Liver (tissue), 9 donors: ENCODE measurements around the gene CPSF6. TPM values are rescaled to one million over a fixed set of nuclear protein-coding genes. Genes with fewer than 3 reads are reported as not detected.

Experiments used
- DNase-seq: peaks from one replicate; pipeline ENCODE4 v3.0.0-alpha.2; 2017; ENCODE audit warnings: low spot score
- H3K27ac ChIP-seq, 2 donors: one replicate each; pipeline ENCODE4 v1.7.0; 2013; ENCODE audit warnings: inconsistent platforms in 2 of 2, low read length in 2 of 2, control low read depth in 1 of 2, low read depth in 1 of 2, mild to moderate bottlenecking in 1 of 2
- H3K27me3 ChIP-seq, 4 donors: one replicate each; pipeline versions ENCODE4 v1.6.1 to v1.7.0; 2013; ENCODE audit warnings: low read length in 3 of 4, inconsistent platforms in 1 of 4, mild to moderate bottlenecking in 1 of 4, moderate library complexity in 1 of 4; ENCODE audit not compliant: control insufficient read depth in 4 of 4, insufficient read depth in 4 of 4
- H3K36me3 ChIP-seq, 4 donors: one replicate each; pipeline versions ENCODE4 v1.6.1 to v1.7.0; 2013; ENCODE audit warnings: low read length in 3 of 4, mild to moderate bottlenecking in 3 of 4, low read depth in 1 of 4, moderate library complexity in 1 of 4; ENCODE audit not compliant: control insufficient read depth in 4 of 4, insufficient read depth in 3 of 4
- H3K4me1 ChIP-seq, 4 donors: one replicate each; pipeline versions ENCODE4 v1.6.1 to v1.7.0; 2013; ENCODE audit warnings: low read length in 3 of 4, mild to moderate bottlenecking in 3 of 4, moderate library complexity in 1 of 4; ENCODE audit not compliant: control insufficient read depth in 4 of 4, insufficient read depth in 4 of 4
- H3K4me3 ChIP-seq, 3 donors: one replicate each; pipeline versions ENCODE4 v1.6.1 to v1.7.0; 2013; ENCODE audit warnings: low read length in 3 of 3, control low read depth in 1 of 3, low read depth in 1 of 3, mild to moderate bottlenecking in 1 of 3
- H3K9ac ChIP-seq, 2 donors: one replicate each; pipeline ENCODE4 v1.7.0; 2013; ENCODE audit warnings: low read length in 2 of 2, mild to moderate bottlenecking in 2 of 2, moderate library complexity in 2 of 2, control low read depth in 1 of 2, low read depth in 1 of 2
- H3K9me3 ChIP-seq, 4 donors: one replicate each; pipeline versions ENCODE4 v1.6.1 to v1.7.0; 2013; ENCODE audit warnings: low read length in 3 of 4; ENCODE audit not compliant: control insufficient read depth in 4 of 4
- EGR1 ChIP-seq, 2 donors: IDR thresholded peaks; 2 replicates each; pipeline ENCODE4 v1.6.1; 2016 to 2018; ENCODE audit warnings: antibody characterized with exemption in 2 of 2, low read depth in 2 of 2
- FOXA1 ChIP-seq: IDR thresholded peaks from 2 replicates; pipeline ENCODE4 v1.6.1; 2016; ENCODE audit warnings: antibody characterized with exemption
- FOXA2 ChIP-seq: IDR thresholded peaks from 2 replicates; pipeline ENCODE4 v1.6.1; 2016; ENCODE audit warnings: antibody characterized with exemption
- GABPA ChIP-seq, 2 donors: IDR thresholded peaks in 1 of 2; conservative IDR thresholded peaks in 1 of 2; 2 replicates each; pipeline ENCODE4 v1.6.1; 2016; ENCODE audit warnings: antibody characterized with exemption in 2 of 2, mild to moderate bottlenecking in 1 of 2, moderate library complexity in 1 of 2
- HNF4A ChIP-seq, 2 donors: conservative IDR thresholded peaks; 2 replicates each; pipeline ENCODE4 v1.6.1; 2016; ENCODE audit warnings: antibody characterized with exemption in 2 of 2, mild to moderate bottlenecking in 2 of 2
- HNF4G ChIP-seq: IDR thresholded peaks from 2 replicates; pipeline ENCODE4 v1.6.1; 2016; ENCODE audit warnings: antibody characterized with exemption
- JUND ChIP-seq, 2 donors: IDR thresholded peaks; 2 replicates each; pipeline ENCODE4 v1.6.1; 2016; ENCODE audit warnings: antibody characterized with exemption in 2 of 2
- NR2F2 ChIP-seq: IDR thresholded peaks from 2 replicates; pipeline ENCODE4 v1.6.1; 2016; ENCODE audit warnings: antibody characterized with exemption
- RAD21 ChIP-seq, 2 donors: IDR thresholded peaks; 2 replicates each; pipeline ENCODE4 v1.6.1; 2016; ENCODE audit warnings: antibody characterized with exemption in 2 of 2, mild to moderate bottlenecking in 2 of 2
- RXRA ChIP-seq, 2 donors: IDR thresholded peaks; 2 replicates each; pipeline ENCODE4 v1.6.1; 2017 to 2018; ENCODE audit warnings: antibody characterized with exemption in 2 of 2, mild to moderate bottlenecking in 1 of 2
- SP1 ChIP-seq: IDR thresholded peaks from 2 replicates; pipeline ENCODE4 v1.6.1; 2018; ENCODE audit warnings: antibody characterized with exemption, mild to moderate bottlenecking
- TAF1 ChIP-seq: conservative IDR thresholded peaks from 2 replicates; pipeline ENCODE4 v1.6.1; 2016; ENCODE audit warnings: antibody characterized with exemption, mild to moderate bottlenecking
- YY1 ChIP-seq: IDR thresholded peaks from 2 replicates; pipeline ENCODE4 v1.6.1; 2016; ENCODE audit warnings: antibody characterized with exemption, mild to moderate bottlenecking
- WGBS: extraction: QIAGEN DNeasy Blood & Tissue Kit; methylation state at CpG from one replicate; pipeline ENCODE4 v1.1.7; 2013; 5-methylcytosine and 5-hydroxymethylcytosine counted together
- polyA plus RNA-seq, 2 donors: library from polyadenylated mRNA; stranded (reverse) in 1 of 2; unstranded in 1 of 2; fragments of 200-250 nt in 1 of 2; fragments of >200 nt in 1 of 2; fragmentation: Nextera tagmentation in 1 of 2; extraction: Ambion mirVana in 1 of 2; gene quantifications; one replicate each; pipeline versions ENCODE4 v1.2.1 to v1.2.3, GENCODE V29; 2013 to 2015
- total RNA-seq, 2 donors: library from RNA; depleted of rRNA; stranded (reverse); fragments of >200 nt; gene quantifications; one replicate each; pipeline ENCODE4 v1.2.3, GENCODE V29; 2014
- TF ChIP-seq, protein P1 (sequence below): IDR thresholded peaks from 2 replicates; pipeline ENCODE4 v1.6.1; 2016; ENCODE audit warnings: antibody characterized with exemption
- TF ChIP-seq, protein P2 (sequence below): IDR thresholded peaks from 2 replicates; pipeline ENCODE4 v1.6.1; 2016; ENCODE audit warnings: antibody characterized with exemption
- TF ChIP-seq, protein P3 (sequence below): IDR thresholded peaks from 2 replicates; pipeline ENCODE4 v1.6.1; 2016; ENCODE audit warnings: antibody characterized with exemption
- TF ChIP-seq, protein P4 (sequence below): fragments of 150-350 bp; IDR thresholded peaks from 2 replicates; pipeline ENCODE4 v1.5.1; 2017; ENCODE audit warnings: improper control_type of control experiment, low read depth, low read length; ENCODE audit not compliant: missing input control
- TF ChIP-seq, protein P5 (sequence below): IDR thresholded peaks from 2 replicates; pipeline ENCODE4 v1.6.1; 2016; ENCODE audit warnings: antibody characterized with exemption, mild to moderate bottlenecking
- donor health status: healthy.
- donor health status: healthy.
- donor health status: healthy.
- donor health status: healthy.
- donor health status: healthy.

The CPSF6 gene, protein sequence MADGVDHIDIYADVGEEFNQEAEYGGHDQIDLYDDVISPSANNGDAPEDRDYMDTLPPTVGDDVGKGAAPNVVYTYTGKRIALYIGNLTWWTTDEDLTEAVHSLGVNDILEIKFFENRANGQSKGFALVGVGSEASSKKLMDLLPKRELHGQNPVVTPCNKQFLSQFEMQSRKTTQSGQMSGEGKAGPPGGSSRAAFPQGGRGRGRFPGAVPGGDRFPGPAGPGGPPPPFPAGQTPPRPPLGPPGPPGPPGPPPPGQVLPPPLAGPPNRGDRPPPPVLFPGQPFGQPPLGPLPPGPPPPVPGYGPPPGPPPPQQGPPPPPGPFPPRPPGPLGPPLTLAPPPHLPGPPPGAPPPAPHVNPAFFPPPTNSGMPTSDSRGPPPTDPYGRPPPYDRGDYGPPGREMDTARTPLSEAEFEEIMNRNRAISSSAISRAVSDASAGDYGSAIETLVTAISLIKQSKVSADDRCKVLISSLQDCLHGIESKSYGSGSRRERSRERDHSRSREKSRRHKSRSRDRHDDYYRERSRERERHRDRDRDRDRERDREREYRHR
- total RNA-seq, result 10 to 100 TPM; 19.2 to 21.1 TPM
- polyA plus RNA-seq, result 10 to 100 TPM; 10.8 to 15.6 TPM

DNA sequence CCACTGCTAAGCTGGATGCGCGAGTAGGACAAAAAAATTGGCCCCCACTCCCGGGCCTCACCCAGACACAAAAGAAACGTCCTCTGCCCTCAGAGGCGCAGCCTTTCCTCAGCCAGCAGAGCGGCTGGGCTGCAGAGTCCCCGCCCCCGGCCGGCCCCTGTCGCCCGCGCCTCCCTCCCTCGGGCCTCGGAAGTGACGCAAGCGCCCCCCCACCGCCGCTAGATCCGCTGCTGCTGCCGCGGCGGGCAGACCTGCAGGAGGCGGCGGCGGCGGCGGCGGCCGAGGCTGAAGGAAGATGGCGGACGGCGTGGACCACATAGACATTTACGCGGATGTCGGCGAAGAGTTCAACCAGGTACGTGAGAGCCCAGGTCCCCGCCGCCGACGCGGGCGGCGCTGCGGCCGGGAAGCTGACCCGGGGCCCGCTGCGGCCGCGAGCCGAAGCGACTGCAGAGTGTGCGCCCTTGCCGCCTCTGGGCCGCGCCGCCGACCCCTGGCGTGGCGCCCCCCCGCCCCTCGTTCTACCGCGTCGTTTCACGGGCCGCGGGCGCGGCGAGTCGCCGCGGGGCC, at the start of gene CPSF6:
Gene CPSF6, plus strand, starts transcription at position 218 of the 570 bp plus-strand sequence. Its CDS starts 78 bp downstream, at position 296.
- Histone ChIP-seq H3K36me3 (no peaks in the 10 kb centered on the region), H3K9ac (peak within 1 kb of the TSS; percentile 56 to 85), H3K4me1 (peaks cover 3 to 31% (median 24%) of the 10 kb centered on the region in 4 donors), H3K9me3 (no peaks in the 10 kb centered on the region), H3K27ac (peak within 1 kb of the TSS; percentile 90 to 92), H3K4me3 (peak within 1 kb of the TSS; percentile 70 to 99 (median 90)), H3K27me3 (no peaks in the 10 kb centered on the region)
- no peak for TF ChIP-seq EGR1 (IDR thresholded peaks at IDR 0.05; ENCODE audit: low read depth in 2 of 2)
- peak; percentile 38 to 40 for TF ChIP-seq HNF4A (conservative IDR thresholded peaks at IDR 0.05)
- TF ChIP-seq, protein P1, sequence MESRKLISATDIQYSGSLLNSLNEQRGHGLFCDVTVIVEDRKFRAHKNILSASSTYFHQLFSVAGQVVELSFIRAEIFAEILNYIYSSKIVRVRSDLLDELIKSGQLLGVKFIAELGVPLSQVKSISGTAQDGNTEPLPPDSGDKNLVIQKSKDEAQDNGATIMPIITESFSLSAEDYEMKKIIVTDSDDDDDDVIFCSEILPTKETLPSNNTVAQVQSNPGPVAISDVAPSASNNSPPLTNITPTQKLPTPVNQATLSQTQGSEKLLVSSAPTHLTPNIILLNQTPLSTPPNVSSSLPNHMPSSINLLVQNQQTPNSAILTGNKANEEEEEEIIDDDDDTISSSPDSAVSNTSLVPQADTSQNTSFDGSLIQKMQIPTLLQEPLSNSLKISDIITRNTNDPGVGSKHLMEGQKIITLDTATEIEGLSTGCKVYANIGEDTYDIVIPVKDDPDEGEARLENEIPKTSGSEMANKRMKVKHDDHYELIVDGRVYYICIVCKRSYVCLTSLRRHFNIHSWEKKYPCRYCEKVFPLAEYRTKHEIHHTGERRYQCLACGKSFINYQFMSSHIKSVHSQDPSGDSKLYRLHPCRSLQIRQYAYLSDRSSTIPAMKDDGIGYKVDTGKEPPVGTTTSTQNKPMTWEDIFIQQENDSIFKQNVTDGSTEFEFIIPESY, result no peak
- TF ChIP-seq RAD21 (IDR thresholded peaks at IDR 0.05), result peak in 1 of 2 donors; percentile 16
- peak; percentile 56 for TF ChIP-seq YY1
- peak; percentile 88 for TF ChIP-seq TAF1
- no peak for TF ChIP-seq RXRA (IDR thresholded peaks at IDR 0.05)
- peak in 1 of 2 donors; percentile 27 for TF ChIP-seq JUND (IDR thresholded peaks at IDR 0.05)
- TF ChIP-seq, protein P2, sequence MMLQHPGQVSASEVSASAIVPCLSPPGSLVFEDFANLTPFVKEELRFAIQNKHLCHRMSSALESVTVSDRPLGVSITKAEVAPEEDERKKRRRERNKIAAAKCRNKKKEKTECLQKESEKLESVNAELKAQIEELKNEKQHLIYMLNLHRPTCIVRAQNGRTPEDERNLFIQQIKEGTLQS, result no peak
- peak; percentile 49 to 85 for TF ChIP-seq GABPA (IDR thresholded peaks at IDR 0.05 in 1 of 2, conservative IDR thresholded peaks at IDR 0.05 in 1 of 2)
- TF ChIP-seq SP1, result peak; percentile 52
- TF ChIP-seq FOXA1, result no peak
- no peak for TF ChIP-seq NR2F2
- TF ChIP-seq HNF4G, result no peak
- TF ChIP-seq, protein P3, sequence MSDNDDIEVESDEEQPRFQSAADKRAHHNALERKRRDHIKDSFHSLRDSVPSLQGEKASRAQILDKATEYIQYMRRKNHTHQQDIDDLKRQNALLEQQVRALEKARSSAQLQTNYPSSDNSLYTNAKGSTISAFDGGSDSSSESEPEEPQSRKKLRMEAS, result peak; percentile 16
- TF ChIP-seq FOXA2, result no peak
- TF ChIP-seq, protein P4, sequence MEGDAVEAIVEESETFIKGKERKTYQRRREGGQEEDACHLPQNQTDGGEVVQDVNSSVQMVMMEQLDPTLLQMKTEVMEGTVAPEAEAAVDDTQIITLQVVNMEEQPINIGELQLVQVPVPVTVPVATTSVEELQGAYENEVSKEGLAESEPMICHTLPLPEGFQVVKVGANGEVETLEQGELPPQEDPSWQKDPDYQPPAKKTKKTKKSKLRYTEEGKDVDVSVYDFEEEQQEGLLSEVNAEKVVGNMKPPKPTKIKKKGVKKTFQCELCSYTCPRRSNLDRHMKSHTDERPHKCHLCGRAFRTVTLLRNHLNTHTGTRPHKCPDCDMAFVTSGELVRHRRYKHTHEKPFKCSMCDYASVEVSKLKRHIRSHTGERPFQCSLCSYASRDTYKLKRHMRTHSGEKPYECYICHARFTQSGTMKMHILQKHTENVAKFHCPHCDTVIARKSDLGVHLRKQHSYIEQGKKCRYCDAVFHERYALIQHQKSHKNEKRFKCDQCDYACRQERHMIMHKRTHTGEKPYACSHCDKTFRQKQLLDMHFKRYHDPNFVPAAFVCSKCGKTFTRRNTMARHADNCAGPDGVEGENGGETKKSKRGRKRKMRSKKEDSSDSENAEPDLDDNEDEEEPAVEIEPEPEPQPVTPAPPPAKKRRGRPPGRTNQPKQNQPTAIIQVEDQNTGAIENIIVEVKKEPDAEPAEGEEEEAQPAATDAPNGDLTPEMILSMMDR, result no peak
- TF ChIP-seq, protein P5, sequence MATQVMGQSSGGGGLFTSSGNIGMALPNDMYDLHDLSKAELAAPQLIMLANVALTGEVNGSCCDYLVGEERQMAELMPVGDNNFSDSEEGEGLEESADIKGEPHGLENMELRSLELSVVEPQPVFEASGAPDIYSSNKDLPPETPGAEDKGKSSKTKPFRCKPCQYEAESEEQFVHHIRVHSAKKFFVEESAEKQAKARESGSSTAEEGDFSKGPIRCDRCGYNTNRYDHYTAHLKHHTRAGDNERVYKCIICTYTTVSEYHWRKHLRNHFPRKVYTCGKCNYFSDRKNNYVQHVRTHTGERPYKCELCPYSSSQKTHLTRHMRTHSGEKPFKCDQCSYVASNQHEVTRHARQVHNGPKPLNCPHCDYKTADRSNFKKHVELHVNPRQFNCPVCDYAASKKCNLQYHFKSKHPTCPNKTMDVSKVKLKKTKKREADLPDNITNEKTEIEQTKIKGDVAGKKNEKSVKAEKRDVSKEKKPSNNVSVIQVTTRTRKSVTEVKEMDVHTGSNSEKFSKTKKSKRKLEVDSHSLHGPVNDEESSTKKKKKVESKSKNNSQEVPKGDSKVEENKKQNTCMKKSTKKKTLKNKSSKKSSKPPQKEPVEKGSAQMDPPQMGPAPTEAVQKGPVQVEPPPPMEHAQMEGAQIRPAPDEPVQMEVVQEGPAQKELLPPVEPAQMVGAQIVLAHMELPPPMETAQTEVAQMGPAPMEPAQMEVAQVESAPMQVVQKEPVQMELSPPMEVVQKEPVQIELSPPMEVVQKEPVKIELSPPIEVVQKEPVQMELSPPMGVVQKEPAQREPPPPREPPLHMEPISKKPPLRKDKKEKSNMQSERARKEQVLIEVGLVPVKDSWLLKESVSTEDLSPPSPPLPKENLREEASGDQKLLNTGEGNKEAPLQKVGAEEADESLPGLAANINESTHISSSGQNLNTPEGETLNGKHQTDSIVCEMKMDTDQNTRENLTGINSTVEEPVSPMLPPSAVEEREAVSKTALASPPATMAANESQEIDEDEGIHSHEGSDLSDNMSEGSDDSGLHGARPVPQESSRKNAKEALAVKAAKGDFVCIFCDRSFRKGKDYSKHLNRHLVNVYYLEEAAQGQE, result peak; percentile 76
- under 1% methylated on average over 75 of the region's 75 CpGs for WGBS
- peak; percentile 97 for DNase-seq
